ENCODE data around the gene FBXO31. TPM values are rescaled to one million over a fixed set of nuclear protein-coding genes. Genes with fewer than 3 reads are reported as not detected.

The FBXO31 gene
- total RNA-seq, 2 experiments from 2014 or later = 36.6 TPM

DNA sequence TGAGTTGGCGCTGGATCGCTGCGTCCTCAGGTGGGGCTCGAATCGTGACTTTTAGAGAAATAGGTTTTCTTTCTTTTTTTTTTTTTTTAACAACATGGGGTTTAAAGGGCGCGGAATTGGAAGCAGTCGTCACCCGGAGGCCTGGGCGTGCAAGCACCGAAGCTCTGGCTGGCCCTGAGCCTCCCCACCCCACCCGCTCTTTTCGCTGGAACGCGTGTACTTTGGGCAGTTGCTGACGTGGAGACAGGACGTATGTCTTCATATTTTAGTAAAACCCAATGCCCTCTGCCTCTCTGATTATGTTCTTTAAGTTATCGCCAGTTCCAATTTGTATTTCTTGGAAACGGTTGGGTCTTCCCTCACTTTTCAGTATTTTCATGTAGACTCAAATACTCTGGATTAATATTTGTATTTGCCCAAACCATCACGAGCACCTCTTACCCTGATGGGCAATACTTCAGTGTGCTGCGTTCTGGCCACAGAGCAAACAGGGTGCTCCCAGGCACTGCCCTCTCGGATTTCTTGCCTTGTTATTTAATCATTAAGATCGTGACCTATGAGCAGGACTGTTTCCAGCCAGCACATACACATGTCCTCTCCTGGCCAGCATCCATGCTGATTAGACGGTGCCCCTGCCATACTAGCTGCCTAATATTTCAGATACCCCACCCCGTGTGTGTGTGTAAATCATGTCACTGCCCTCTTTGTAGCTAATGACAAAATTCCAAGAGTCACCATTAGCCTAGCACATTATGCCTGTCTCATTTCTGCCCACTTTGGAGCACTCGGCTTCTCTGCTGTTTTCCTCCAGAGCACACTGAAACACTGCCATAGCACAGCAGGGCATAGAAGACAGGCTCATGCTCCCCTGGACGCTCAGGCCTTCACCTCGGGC, 65.6 kb downstream of the FBXO31 start:
- Mint-ChIP-seq H3K9me3 (no peaks in the 10 kb centered on the region), H3K4me1 (peaks cover 16% of the 10 kb centered on the region), H3K4me3 (peak overlapping the region; percentile 90), H3K27me3 (no peaks in the 10 kb centered on the region), H3K27ac (peak overlapping the region; percentile 97), H3K36me3 (peaks cover 5% of the 10 kb centered on the region)
- ATAC-seq (ENCODE audit: low read depth) (peak; percentile 49), DNase-seq (no peak)
- POLR2A ChIA-PET = interaction anchor here (0.6 to 3.1 kb wide), 13 partner anchors 10 to 763 kb away, joined by 3 to 25 read pairs (median 4); partner anchors contain the start of genes FBXO31, MAP1LC3B and MTHFSD

DNA sequence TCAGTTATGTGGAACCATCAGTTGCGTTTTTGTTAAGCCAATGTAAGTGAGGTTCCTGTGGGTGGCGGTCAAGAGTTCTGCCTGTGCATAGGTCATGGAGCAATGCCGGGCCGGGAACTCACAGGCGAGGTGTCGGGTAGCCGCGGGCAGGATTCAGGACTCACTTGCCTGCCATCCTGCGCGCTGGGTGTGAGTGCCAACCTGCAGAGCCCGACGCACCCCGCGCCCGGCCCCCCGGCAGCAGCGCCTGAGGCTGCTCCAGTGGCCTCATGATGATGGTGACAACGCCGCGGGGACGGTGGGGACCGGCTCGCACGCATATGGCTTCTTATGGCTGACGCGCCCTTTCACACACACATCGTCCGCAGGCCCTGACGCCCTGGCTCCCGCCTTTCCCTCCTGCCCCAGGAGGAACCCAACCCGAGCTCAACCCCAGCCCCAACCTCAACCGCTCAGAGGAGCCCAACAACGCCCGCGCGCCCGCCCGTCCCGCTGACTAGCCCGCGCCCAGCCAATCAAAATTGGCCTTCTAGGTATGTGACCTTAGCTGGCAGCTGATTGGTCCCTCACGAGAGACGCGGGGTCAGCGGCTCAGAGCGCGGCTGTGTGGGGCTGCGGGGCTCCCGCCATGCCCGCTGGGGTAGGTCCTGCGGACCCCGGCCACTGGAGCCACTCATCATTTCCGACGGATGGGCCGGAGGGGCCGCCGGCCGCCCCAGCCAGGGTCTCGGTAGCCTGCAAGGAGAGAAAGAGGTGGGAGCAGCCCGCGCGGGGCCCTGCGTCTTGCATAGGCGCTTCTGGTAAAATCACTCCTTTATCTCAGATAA, 66.4 kb downstream of the FBXO31 start, which contains the start of gene C16orf95:
Gene C16orf95 (minus strand): TSS at position 470 of the 827 bp plus-strand sequence. CDS start 150 bp downstream, at position 320.
- H3K27ac Mint-ChIP-seq = peak within 1 kb of the TSS; percentile 97
- H3K4me3 Mint-ChIP-seq = peak within 1 kb of the TSS; percentile 90
- ATAC-seq (ENCODE audit: low read depth) = peak; percentile 90
- peak; percentile 95 for DNase-seq
- no peaks in the 10 kb centered on the region for H3K27me3 Mint-ChIP-seq
- H3K9me3 Mint-ChIP-seq = no peaks in the 10 kb centered on the region
- H3K4me1 Mint-ChIP-seq = peaks cover 16% of the 10 kb centered on the region
- H3K36me3 Mint-ChIP-seq = peaks cover 5% of the 10 kb centered on the region
- POLR2A ChIA-PET = interaction anchor here (0.6 to 3.1 kb wide), 13 partner anchors 11 to 762 kb away, joined by 3 to 25 read pairs (median 4); partner anchors contain the start of genes FBXO31, MAP1LC3B and MTHFSD

DNA sequence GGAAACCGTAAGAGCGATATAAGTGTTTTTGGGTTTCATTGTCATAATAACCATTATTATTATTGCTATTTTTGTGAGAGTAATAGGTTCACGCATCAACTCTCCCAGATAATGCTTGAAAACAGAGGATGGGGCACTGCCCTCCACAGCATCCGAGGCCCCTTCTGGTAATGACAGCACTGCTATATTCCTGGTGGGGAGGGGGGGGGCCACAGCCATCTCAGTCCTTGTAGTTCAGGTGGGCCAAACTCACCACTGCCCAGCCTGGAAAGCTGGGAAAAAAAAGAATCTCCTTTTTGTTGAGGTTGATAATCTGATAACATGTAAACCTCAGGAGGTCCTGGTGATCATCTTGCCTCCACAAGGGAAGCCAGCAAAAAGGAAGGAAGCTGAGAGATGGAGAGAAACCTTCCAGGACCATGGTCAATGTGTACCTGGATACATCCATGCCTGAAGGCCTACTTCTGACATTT, 67.1 kb downstream of the FBXO31 start:
- Mint-ChIP-seq H3K4me3 (peak overlapping the region; percentile 90), H3K9me3 (no peaks in the 10 kb centered on the region), H3K27me3 (no peaks in the 10 kb centered on the region), H3K36me3 (peaks cover 5% of the 10 kb centered on the region), H3K27ac (peak overlapping the region; percentile 97), H3K4me1 (peaks cover 16% of the 10 kb centered on the region)
- no peak for ATAC-seq (ENCODE audit: low read depth)
- POLR2A ChIA-PET = interaction anchor here (0.8 to 3.1 kb wide), 7 partner anchors 11 to 77 kb away, joined by 3 to 25 read pairs (median 9); partner anchors contain the start of genes FBXO31 and MAP1LC3B
- no peak for DNase-seq

DNA sequence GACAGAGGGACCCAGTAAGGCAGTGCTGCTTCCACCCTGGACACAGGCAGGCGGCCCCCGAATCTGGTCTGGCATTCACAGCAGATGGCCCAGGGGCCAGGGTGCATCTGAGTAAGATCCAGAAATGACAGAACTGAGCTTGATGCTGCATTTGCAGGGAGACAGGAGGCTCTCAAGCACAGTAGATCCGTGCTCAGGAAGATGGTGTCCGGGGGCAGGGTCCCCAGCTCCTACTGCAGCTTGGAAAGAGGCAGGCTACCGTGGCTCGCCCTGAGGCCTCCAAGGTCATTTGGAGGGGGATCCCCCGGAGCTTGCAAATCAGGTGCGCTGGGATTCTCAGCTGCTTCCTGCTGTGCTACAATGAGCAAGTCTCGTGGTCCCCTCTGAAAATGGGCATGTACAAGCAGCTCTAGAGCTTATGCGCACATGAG, 68.6 kb downstream of the FBXO31 start:
- POLR2A ChIA-PET = interaction anchor here (0.9 to 1.3 kb wide), 2 partner anchors 69 to 73 kb away, joined by 3 to 4 read pairs; partner anchors contain the start of gene FBXO31
- H3K4me1 Mint-ChIP-seq = peaks cover 16% of the 10 kb centered on the region
- no peak for DNase-seq
- no peak overlapping the region for H3K4me3 Mint-ChIP-seq
- ATAC-seq (ENCODE audit: low read depth) = no peak
- peaks cover 5% of the 10 kb centered on the region for H3K36me3 Mint-ChIP-seq
- no peaks in the 10 kb centered on the region for H3K27me3 Mint-ChIP-seq
- no peaks in the 10 kb centered on the region for H3K9me3 Mint-ChIP-seq
- no peak overlapping the region for H3K27ac Mint-ChIP-seq

DNA sequence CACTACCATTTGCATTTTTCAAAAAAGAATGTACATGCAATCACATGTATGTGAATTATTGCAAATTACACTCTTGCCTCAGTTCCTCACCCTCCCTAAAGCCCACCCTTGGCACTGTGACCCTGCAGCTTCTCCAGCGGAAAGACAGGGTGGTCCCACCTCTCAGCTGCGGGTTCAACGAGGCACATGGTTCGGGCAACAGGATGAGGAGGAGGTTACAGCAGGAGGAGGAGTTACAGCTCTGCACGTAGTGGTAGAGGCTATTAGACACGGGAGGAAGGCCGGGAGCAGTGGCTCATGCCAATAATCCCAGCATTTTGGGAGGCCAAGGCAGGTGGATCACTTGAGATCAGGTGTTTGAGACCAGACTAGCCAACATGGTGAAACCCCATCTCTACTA, 71.6 kb downstream of the FBXO31 start:
- Mint-ChIP-seq H3K27me3 (no peaks in the 10 kb centered on the region), H3K4me1 (peaks cover 4% of the 10 kb centered on the region), H3K4me3 (no peak overlapping the region), H3K27ac (no peak overlapping the region), H3K36me3 (peaks cover 4% of the 10 kb centered on the region), H3K9me3 (no peaks in the 10 kb centered on the region)
- POLR2A ChIA-PET = no interaction called here
- ATAC-seq (ENCODE audit: low read depth) = no peak
- no peak for DNase-seq

DNA sequence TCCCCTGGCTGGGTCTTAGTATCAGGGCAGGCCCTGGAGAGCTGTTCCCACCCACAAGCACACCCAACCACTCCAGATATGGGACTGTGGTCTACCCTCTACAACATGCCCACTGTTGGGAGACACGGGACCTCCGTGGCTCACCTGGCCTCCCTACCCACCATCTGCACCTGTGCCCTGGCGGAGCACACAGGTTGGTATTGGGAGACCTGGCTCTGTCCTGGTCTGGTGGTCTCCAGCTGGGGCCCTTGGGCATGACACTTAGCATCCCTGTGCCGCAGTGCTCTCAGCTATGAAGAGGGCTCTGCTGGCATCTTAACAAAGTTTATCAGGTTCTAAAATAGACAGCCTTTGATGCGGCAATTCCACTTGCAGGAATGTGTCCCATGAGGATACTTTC, 72.2 kb downstream of the FBXO31 start:
- Mint-ChIP-seq H3K4me1 (peaks cover under 1% of the 10 kb centered on the region), H3K9me3 (no peaks in the 10 kb centered on the region), H3K36me3 (peaks cover 4% of the 10 kb centered on the region), H3K27me3 (no peaks in the 10 kb centered on the region), H3K27ac (no peak overlapping the region), H3K4me3 (no peak overlapping the region)
- POLR2A ChIA-PET = no interaction called here
- ATAC-seq (ENCODE audit: low read depth) = no peak
- no peak for DNase-seq

DNA sequence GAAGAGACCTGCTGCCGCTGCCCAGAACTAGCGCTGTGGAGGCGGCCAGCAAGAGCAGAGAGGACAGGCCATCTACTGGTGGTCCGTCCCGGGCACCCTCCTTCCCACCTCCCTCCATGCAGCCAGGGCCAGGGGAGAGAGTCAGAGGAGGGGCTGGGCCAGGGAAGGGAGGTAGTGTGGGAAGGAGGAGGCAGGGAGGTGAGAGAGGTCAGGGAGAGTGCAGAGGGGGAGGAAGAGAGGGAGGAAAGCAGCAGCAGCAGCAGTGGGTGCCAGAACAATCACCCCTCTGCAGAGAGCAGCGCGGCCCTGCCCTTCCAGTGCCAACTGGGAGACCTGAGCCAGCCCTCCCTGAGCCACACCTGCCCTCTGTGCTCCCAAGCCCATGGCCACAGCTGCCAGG, 73.0 kb downstream of the FBXO31 start:
- no peak overlapping the region for H3K4me3 Mint-ChIP-seq
- no peak for ATAC-seq (ENCODE audit: low read depth)
- no peaks in the 10 kb centered on the region for H3K4me1 Mint-ChIP-seq
- H3K9me3 Mint-ChIP-seq = no peaks in the 10 kb centered on the region
- peak overlapping the region; percentile 60 for H3K27ac Mint-ChIP-seq
- H3K27me3 Mint-ChIP-seq = no peaks in the 10 kb centered on the region
- no peak for DNase-seq
- peaks cover 4% of the 10 kb centered on the region for H3K36me3 Mint-ChIP-seq
- POLR2A ChIA-PET = no interaction called here

DNA sequence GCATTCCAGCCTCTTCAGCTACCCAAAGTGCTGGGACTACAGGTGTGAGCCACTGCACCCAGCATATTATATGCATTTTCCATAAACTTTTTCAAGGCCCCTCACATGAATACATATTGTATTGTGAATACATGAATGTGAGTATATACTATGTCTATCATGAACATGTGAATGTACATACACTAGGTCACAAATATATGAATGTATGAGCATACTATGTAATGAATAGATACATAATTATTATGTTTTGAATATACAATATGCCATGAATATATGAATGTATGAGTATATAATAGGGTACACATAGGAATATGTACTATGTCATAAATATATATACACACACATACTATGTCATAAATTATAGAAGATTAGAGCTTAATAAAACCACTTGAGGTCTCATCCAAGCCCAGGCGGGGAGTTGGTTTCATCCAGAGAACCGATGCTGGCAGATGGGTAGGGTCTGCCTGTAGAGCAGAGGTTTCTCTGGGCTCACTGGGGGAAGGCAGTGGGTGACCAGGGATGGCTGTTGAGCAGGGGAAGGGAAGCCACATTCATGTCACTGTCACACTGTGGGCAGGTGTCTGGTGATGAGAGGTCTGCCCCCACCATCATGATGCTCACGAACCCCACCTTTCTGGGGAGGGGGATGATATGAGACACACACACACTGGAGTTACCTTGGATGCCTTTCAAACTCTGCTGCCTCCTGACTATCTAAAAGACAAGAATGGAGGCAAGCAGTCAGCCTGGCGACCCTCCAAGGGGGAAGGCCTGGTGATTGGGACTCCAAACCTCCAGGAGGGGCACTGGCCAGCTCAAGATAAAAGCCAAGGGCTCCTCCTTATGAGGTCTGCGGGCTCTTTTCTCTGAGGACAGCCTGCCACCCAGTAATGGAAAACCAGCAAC, 73.7 kb downstream of the FBXO31 start:
- H3K9me3 Mint-ChIP-seq = no peaks in the 10 kb centered on the region
- no peak overlapping the region for H3K4me3 Mint-ChIP-seq
- DNase-seq (no peak), ATAC-seq (ENCODE audit: low read depth) (no peak)
- POLR2A ChIA-PET = no interaction called here
- peak overlapping the region; percentile 60 for H3K27ac Mint-ChIP-seq
- H3K4me1 Mint-ChIP-seq = peaks cover 1% of the 10 kb centered on the region
- H3K36me3 Mint-ChIP-seq = peaks cover 4% of the 10 kb centered on the region
- no peaks in the 10 kb centered on the region for H3K27me3 Mint-ChIP-seq

DNA sequence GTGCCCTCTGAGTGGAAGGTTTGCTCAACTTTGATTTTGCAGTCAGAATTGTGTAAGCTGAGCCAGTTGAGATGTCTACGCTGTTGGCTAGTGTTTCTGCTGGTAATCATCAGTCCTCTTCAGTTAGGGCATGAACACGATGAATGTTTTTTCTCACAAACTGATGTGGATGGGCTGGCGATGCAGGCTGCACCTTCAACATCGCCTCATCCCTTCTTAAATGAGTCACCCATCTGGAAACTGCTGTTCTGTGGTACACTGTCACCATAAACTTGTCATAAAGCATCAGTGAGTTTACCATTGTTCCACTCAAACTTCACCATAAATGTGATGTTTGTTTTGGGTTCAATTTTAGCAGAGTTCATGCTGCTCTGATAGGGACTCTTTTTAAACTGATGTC, 74.8 kb downstream of the FBXO31 start:
- POLR2A ChIA-PET = no interaction called here

DNA sequence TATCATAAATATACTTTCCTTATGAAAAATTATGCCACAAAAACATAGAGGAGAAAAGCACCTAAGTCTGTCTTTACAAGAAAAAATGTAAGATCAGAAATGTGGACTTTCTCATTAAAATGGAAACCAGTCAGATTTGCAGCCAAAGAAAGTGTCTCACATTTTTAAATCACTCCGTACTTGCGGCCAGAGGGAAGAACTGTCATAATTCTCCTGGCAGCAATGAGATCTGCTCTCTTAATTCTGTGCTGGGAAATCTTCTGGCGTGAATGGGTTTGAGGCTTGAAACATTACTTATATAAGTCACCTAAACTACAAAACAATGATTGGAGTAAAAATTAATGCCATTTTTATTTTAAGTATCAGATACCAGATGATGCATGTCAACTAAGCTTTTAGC, 77.1 kb downstream of the FBXO31 start:
- Mint-ChIP-seq H3K4me1 (peaks cover 18% of the 10 kb centered on the region), H3K27me3 (no peaks in the 10 kb centered on the region), H3K9me3 (no peaks in the 10 kb centered on the region), H3K27ac (no peak overlapping the region), H3K36me3 (peaks cover 10% of the 10 kb centered on the region), H3K4me3 (no peak overlapping the region)
- DNase-seq (no peak), ATAC-seq (ENCODE audit: low read depth) (no peak)
- POLR2A ChIA-PET = no interaction called here

More for the DNA sequence above, 74.8 kb downstream of the FBXO31 start:
- peaks cover 4% of the 10 kb centered on the region for H3K36me3 Mint-ChIP-seq
- no peaks in the 10 kb centered on the region for H3K27me3 Mint-ChIP-seq
- H3K4me1 Mint-ChIP-seq = peaks cover 10% of the 10 kb centered on the region
- no peaks in the 10 kb centered on the region for H3K9me3 Mint-ChIP-seq
- H3K27ac Mint-ChIP-seq = no peak overlapping the region
- DNase-seq (no peak), ATAC-seq (ENCODE audit: low read depth) (no peak)
- H3K4me3 Mint-ChIP-seq = no peak overlapping the region

DNA sequence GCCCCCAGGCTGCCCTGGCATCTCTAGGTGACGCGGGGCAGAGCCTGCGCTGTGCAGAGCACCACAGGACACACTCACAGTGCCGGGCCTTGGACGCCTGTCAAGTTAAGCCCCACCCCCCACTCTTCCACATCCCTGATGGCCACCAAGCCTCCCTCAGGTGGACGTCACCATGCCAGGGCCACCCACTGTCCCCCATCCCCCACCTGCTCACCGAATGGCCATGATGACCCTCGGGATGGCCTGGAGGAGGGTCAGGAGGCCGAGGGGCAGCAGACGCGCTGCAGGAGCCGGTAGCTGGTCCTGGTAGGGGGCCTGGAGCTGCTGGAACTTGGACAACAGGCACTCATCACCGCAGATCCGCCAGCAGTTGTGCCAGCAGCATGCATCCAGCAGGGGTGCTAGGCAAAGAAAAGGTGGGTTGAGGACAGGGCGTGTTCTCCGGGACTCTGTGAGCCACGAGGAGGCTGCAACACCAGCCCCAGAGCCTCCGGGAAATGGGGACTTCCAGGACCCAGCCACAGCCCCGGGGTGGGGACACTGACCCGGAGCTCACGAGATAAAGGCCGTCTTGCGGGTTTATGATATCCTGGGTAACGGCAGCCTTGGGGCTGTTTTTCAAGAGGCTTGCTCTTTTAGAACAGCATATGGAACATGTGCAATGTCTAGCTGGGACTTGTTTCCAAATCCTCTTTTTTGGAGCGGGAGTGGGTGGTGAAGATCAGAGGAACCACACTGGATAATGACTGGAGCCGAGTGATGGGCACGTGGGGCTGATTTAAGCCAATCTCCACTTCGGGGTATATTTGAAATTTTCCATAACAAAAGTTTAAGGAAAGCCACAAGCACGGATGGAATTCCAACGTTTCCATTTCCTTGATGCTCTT, 77.8 kb downstream of the FBXO31 start:
- H3K4me1 Mint-ChIP-seq = peaks cover 18% of the 10 kb centered on the region
- no peaks in the 10 kb centered on the region for H3K9me3 Mint-ChIP-seq
- H3K27me3 Mint-ChIP-seq = no peaks in the 10 kb centered on the region
- DNase-seq (no peak), ATAC-seq (ENCODE audit: low read depth) (no peak)
- POLR2A ChIA-PET = interaction anchor here (1.2 kb wide), 1 partner anchor 11 kb away, joined by 4 read pairs; the partner anchor contains the start of gene C16orf95
- H3K4me3 Mint-ChIP-seq = no peak overlapping the region
- H3K36me3 Mint-ChIP-seq = peaks cover 10% of the 10 kb centered on the region
- H3K27ac Mint-ChIP-seq = no peak overlapping the region

Data from activated naive CD8-positive, alpha-beta T cell treated with anti-CD3 and anti-CD28 coated beads, Interleukin-2, amount 10 ng/mL, durations not matched to agents 7 days and 5 days (primary cell).